Liver (tissue), 9 donors: Measurements from ENCODE around the gene DERL3. TPM values are rescaled to one million over a fixed set of nuclear protein-coding genes. Genes with fewer than 3 reads are reported as not detected.
"Not testable (repeated sequence)": the region's sequence is repeated elsewhere in the genome, so short reads cannot be mapped to it uniquely, and the experiment has no call there.

Source experiments
- DNase-seq: peaks from one replicate; pipeline ENCODE4 v3.0.0-alpha.2; 2017; ENCODE audit warnings: low spot score
- H3K27ac ChIP-seq, 2 donors: one replicate each; pipeline ENCODE4 v1.7.0; 2013; ENCODE audit warnings: inconsistent platforms in 2 of 2, low read length in 2 of 2, control low read depth in 1 of 2, low read depth in 1 of 2, mild to moderate bottlenecking in 1 of 2
- H3K27me3 ChIP-seq, 4 donors: one replicate each; pipeline versions ENCODE4 v1.6.1 to v1.7.0; 2013; ENCODE audit warnings: low read length in 3 of 4, inconsistent platforms in 1 of 4, mild to moderate bottlenecking in 1 of 4, moderate library complexity in 1 of 4; ENCODE audit not compliant: control insufficient read depth in 4 of 4, insufficient read depth in 4 of 4
- H3K36me3 ChIP-seq, 4 donors: one replicate each; pipeline versions ENCODE4 v1.6.1 to v1.7.0; 2013; ENCODE audit warnings: low read length in 3 of 4, mild to moderate bottlenecking in 3 of 4, low read depth in 1 of 4, moderate library complexity in 1 of 4; ENCODE audit not compliant: control insufficient read depth in 4 of 4, insufficient read depth in 3 of 4
- H3K4me1 ChIP-seq, 4 donors: one replicate each; pipeline versions ENCODE4 v1.6.1 to v1.7.0; 2013; ENCODE audit warnings: low read length in 3 of 4, mild to moderate bottlenecking in 3 of 4, moderate library complexity in 1 of 4; ENCODE audit not compliant: control insufficient read depth in 4 of 4, insufficient read depth in 4 of 4
- H3K4me3 ChIP-seq, 3 donors: one replicate each; pipeline versions ENCODE4 v1.6.1 to v1.7.0; 2013; ENCODE audit warnings: low read length in 3 of 3, control low read depth in 1 of 3, low read depth in 1 of 3, mild to moderate bottlenecking in 1 of 3
- H3K9ac ChIP-seq, 2 donors: one replicate each; pipeline ENCODE4 v1.7.0; 2013; ENCODE audit warnings: low read length in 2 of 2, mild to moderate bottlenecking in 2 of 2, moderate library complexity in 2 of 2, control low read depth in 1 of 2, low read depth in 1 of 2
- H3K9me3 ChIP-seq, 4 donors: one replicate each; pipeline versions ENCODE4 v1.6.1 to v1.7.0; 2013; ENCODE audit warnings: low read length in 3 of 4; ENCODE audit not compliant: control insufficient read depth in 4 of 4
- FOXA1 ChIP-seq: IDR thresholded peaks from 2 replicates; pipeline ENCODE4 v1.6.1; 2016; ENCODE audit warnings: antibody characterized with exemption
- JUND ChIP-seq, 2 donors: IDR thresholded peaks; 2 replicates each; pipeline ENCODE4 v1.6.1; 2016; ENCODE audit warnings: antibody characterized with exemption in 2 of 2
- RAD21 ChIP-seq, 2 donors: IDR thresholded peaks; 2 replicates each; pipeline ENCODE4 v1.6.1; 2016; ENCODE audit warnings: antibody characterized with exemption in 2 of 2, mild to moderate bottlenecking in 2 of 2
- TAF1 ChIP-seq: conservative IDR thresholded peaks from 2 replicates; pipeline ENCODE4 v1.6.1; 2016; ENCODE audit warnings: antibody characterized with exemption, mild to moderate bottlenecking
- YY1 ChIP-seq: IDR thresholded peaks from 2 replicates; pipeline ENCODE4 v1.6.1; 2016; ENCODE audit warnings: antibody characterized with exemption, mild to moderate bottlenecking
- WGBS: extraction: QIAGEN DNeasy Blood & Tissue Kit; methylation state at CpG from one replicate; pipeline ENCODE4 v1.1.7; 2013; 5-methylcytosine and 5-hydroxymethylcytosine counted together
- polyA plus RNA-seq, 2 donors: library from polyadenylated mRNA; stranded (reverse) in 1 of 2; unstranded in 1 of 2; fragments of 200-250 nt in 1 of 2; fragments of >200 nt in 1 of 2; fragmentation: Nextera tagmentation in 1 of 2; extraction: Ambion mirVana in 1 of 2; gene quantifications; one replicate each; pipeline versions ENCODE4 v1.2.1 to v1.2.3, GENCODE V29; 2013 to 2015
- total RNA-seq, 2 donors: library from RNA; depleted of rRNA; stranded (reverse); fragments of >200 nt; gene quantifications; one replicate each; pipeline ENCODE4 v1.2.3, GENCODE V29; 2014
- TF ChIP-seq, protein P1 (sequence below): IDR thresholded peaks from 2 replicates; pipeline ENCODE4 v1.6.1; 2016; ENCODE audit warnings: antibody characterized with exemption
- TF ChIP-seq, protein P2 (sequence below): IDR thresholded peaks from 2 replicates; pipeline ENCODE4 v1.6.1; 2016; ENCODE audit warnings: antibody characterized with exemption, mild to moderate bottlenecking
- TF ChIP-seq, protein P3 (sequence below): fragments of 150-350 bp; IDR thresholded peaks from 2 replicates; pipeline ENCODE4 v1.5.1; 2017; ENCODE audit warnings: improper control_type of control experiment, low read depth, low read length; ENCODE audit not compliant: missing input control
- donor health status: healthy.
- donor health status: healthy.
- donor health status: healthy.
- donor health status: healthy.
- donor health status: healthy.

Gene DERL3
- total and polyA plus RNA-seq, 4 donors = 1.0 to 9.3 (median 3.9) TPM

DNA sequence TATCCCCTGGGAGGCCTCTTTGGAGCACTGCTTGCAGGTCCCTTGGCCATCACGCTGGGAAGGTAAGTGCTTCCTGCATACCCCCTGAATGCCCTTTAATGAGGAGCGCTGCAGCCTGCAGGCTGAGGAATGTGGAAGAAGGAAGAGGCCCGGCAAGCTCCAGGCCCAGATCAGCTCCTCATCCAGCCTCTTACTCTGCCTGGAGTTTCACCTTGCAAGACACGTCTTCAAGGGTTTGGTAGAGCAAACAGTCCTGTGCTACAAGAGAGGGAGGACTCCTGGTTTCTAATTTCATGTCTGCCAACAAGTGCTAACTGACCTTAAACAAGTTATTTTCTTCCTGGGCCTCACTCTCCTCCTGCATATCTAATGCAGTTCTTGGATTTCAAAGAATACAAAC, 29.8 kb upstream of the DERL3 start:
- DNase-seq = no peak
- H3K27me3 ChIP-seq = no peaks in the 10 kb centered on the region
- TF ChIP-seq FOXA1 (no peak), RAD21 (IDR thresholded peaks at IDR 0.05) (no peak), YY1 (no peak), JUND (IDR thresholded peaks at IDR 0.05) (no peak)
- TF ChIP-seq, protein P1, sequence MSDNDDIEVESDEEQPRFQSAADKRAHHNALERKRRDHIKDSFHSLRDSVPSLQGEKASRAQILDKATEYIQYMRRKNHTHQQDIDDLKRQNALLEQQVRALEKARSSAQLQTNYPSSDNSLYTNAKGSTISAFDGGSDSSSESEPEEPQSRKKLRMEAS = no peak
- TF ChIP-seq, protein P2, sequence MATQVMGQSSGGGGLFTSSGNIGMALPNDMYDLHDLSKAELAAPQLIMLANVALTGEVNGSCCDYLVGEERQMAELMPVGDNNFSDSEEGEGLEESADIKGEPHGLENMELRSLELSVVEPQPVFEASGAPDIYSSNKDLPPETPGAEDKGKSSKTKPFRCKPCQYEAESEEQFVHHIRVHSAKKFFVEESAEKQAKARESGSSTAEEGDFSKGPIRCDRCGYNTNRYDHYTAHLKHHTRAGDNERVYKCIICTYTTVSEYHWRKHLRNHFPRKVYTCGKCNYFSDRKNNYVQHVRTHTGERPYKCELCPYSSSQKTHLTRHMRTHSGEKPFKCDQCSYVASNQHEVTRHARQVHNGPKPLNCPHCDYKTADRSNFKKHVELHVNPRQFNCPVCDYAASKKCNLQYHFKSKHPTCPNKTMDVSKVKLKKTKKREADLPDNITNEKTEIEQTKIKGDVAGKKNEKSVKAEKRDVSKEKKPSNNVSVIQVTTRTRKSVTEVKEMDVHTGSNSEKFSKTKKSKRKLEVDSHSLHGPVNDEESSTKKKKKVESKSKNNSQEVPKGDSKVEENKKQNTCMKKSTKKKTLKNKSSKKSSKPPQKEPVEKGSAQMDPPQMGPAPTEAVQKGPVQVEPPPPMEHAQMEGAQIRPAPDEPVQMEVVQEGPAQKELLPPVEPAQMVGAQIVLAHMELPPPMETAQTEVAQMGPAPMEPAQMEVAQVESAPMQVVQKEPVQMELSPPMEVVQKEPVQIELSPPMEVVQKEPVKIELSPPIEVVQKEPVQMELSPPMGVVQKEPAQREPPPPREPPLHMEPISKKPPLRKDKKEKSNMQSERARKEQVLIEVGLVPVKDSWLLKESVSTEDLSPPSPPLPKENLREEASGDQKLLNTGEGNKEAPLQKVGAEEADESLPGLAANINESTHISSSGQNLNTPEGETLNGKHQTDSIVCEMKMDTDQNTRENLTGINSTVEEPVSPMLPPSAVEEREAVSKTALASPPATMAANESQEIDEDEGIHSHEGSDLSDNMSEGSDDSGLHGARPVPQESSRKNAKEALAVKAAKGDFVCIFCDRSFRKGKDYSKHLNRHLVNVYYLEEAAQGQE = no peak
- H3K36me3 ChIP-seq = peaks cover 3 to 13% (median 10%) of the 10 kb centered on the region in 4 donors
- H3K4me3 ChIP-seq = no peak overlapping the region
- H3K4me1 ChIP-seq = no peaks in the 10 kb centered on the region
- no peaks in the 10 kb centered on the region for H3K9me3 ChIP-seq
- H3K27ac ChIP-seq = no peak overlapping the region
- WGBS = 98% methylated on average over 4 of the region's 4 CpGs
- H3K9ac ChIP-seq = no peak overlapping the region

DNA sequence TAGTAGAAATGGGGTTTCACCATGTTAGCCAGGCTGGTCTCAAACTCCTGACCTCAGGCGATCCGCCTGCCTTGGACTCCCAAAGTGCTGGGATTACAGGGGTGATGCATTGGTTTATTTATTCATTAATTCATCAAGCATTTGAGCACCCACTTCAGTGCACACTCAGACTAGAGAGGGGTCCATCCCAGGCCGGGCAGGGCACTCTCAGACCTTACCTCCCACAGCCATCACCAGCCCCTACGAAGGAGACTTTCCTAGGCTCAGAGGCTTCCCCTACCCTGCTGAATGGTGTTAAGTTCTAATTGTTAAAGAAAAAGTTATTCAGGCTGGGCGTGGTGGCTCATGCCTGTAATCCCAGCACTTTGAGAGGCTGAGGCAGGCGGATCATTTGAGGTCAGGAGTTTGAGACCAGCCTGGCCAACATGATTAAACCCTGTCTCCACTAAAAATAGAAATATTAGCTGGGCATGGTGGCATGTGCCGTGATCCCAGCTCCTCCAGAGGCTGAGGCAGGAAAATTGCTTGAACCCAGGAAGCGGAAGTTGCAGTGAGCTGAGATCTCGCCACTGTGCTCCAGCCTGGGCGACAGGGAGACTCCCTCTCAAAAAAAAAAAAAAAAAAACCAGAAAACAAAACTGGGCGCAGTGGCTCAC, 25.8 kb upstream of the DERL3 start:
- H3K27ac ChIP-seq, H3K4me3 ChIP-seq, DNase-seq, H3K27me3 ChIP-seq, H3K9me3 ChIP-seq, H3K9ac ChIP-seq, H3K4me1 ChIP-seq: not testable (repeated sequence)
- WGBS = 82% methylated on average over 11 of the region's 11 CpGs
- H3K36me3 ChIP-seq = peaks cover 3 to 11% (median 9%) of the 10 kb centered on the region in 4 donors

DNA sequence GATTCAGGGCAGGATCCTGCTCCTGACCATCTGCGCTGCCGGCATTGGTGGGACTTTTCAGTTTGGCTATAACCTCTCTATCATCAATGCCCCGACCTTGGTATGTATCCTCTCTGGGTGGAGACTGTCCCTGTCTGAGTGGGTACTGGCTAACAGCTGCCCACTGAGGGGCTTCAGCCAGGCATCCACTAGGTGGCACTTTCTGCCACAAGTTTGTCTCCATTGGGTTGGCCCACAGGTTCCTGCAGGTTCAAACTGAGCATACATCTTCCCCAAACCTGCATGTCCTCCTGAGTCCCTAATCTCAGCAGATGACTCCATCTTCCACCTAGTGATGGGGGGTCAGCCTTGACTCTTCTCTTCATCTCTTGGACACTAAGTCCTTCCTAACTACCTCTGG, 23.3 kb upstream of the DERL3 start:
- no peak overlapping the region for H3K4me3 ChIP-seq
- H3K27ac ChIP-seq = no peak overlapping the region
- 76% methylated on average over 3 of the region's 3 CpGs for WGBS
- TF ChIP-seq, protein P3, sequence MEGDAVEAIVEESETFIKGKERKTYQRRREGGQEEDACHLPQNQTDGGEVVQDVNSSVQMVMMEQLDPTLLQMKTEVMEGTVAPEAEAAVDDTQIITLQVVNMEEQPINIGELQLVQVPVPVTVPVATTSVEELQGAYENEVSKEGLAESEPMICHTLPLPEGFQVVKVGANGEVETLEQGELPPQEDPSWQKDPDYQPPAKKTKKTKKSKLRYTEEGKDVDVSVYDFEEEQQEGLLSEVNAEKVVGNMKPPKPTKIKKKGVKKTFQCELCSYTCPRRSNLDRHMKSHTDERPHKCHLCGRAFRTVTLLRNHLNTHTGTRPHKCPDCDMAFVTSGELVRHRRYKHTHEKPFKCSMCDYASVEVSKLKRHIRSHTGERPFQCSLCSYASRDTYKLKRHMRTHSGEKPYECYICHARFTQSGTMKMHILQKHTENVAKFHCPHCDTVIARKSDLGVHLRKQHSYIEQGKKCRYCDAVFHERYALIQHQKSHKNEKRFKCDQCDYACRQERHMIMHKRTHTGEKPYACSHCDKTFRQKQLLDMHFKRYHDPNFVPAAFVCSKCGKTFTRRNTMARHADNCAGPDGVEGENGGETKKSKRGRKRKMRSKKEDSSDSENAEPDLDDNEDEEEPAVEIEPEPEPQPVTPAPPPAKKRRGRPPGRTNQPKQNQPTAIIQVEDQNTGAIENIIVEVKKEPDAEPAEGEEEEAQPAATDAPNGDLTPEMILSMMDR = peak; percentile 58
- TF ChIP-seq TAF1 (no peak), RAD21 (IDR thresholded peaks at IDR 0.05) (peak; percentile 76 to 82)
- H3K36me3 ChIP-seq = no peaks in the 10 kb centered on the region
- no peak for DNase-seq
- H3K9me3 ChIP-seq = no peaks in the 10 kb centered on the region
- H3K9ac ChIP-seq = no peak overlapping the region
- H3K27me3 ChIP-seq = no peaks in the 10 kb centered on the region
- peaks cover 0 to 13% (median 9%) of the 10 kb centered on the region in 4 donors for H3K4me1 ChIP-seq

DNA sequence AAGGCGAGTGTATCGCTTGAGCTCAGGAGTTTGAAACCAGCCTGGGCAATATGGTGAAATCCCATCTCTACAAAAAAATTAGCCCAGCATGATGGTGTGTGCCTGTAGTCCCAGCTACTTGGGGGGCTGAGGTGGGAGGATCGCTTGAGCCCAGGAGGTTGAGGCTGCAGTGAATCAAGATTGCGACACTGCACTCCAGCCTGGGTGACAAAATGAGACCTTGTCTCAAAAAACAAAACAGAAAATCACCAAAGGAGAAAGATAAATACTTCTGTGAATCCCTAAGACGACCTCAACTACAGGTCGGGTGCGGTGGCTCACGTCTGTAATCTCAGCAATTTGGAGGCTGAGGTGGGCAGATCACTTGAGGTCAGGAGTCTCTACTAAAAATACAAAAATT, 21.4 kb upstream of the DERL3 start:
- H3K4me3 ChIP-seq, H3K9me3 ChIP-seq, H3K9ac ChIP-seq, H3K36me3 ChIP-seq, H3K27ac ChIP-seq, H3K27me3 ChIP-seq, DNase-seq: not testable (repeated sequence)
- 91% methylated on average over 8 of the region's 8 CpGs for WGBS
- H3K4me1 ChIP-seq = peaks cover 0 to 21% (median 13%) of the 10 kb centered on the region in 4 donors
